ENCODE measurements around the gene SEC62. TPM values are rescaled to one million over a fixed set of nuclear protein-coding genes. Genes with fewer than 3 reads are reported as not detected.

SEC62 gene
- total and polyA plus RNA-seq, 9 of the 15 experiments (the other 6 are each of a cell fraction or from before 2014, with no cell fraction given) = 34.5 to 152 (median 51.8) TPM

DNA sequence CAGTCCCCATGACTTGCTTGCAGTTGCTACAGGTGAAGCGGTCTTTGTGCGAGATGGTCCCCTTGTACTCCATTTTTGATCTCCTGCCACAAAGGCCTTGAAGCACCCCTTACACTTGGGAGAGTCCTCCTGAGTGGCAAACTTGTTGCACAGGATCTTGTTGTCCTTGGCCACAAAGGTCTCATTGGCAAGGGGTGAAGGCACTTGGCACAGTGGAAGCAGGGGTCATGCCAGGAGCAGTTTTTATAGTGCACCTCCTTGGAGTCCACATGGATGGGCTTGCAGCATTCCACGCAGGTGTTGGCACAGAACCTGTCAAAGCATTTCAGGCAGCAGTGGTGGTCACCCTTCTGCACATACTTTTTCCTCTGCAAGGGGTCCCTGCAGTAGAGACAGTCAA lies 20.3 kb upstream of the SEC62 start:
- Histone ChIP-seq H3K4me2 (ENCODE audit: insufficient read depth, low read length) (no peak overlapping the region), H3K9me3 (replicated peaks; ENCODE audit: control insufficient read depth, insufficient read depth, low read depth, low read length) (no peaks in the 10 kb centered on the region), H4K20me1 (replicated peaks; ENCODE audit: control insufficient read depth, insufficient read depth, low read length) (no peaks in the 10 kb centered on the region), H3K79me2 (ENCODE audit: control insufficient read depth, insufficient read depth, low read length) (no peaks in the 10 kb centered on the region), H3K4me1 (replicated peaks in 1 of 2; ENCODE audit: control insufficient read depth in 2 of 2, insufficient read depth in 2 of 2, low read length in 2 of 2) (peaks cover 4 to 27% of the 10 kb centered on the region in 2 experiments; a peak in 3 of 5 replicates), H3K9me1 (ENCODE audit: control insufficient read depth, insufficient read depth, low read length) (no peaks in the 10 kb centered on the region), H2AFZ (ENCODE audit: low read depth, low read length) (no peak overlapping the region), H3K9ac (ENCODE audit: insufficient read depth in 1 of 2, low read depth in 2 of 2, low read length in 2 of 2) (no peak overlapping the region), H3K36me3 (ENCODE audit: control insufficient read depth, insufficient read depth, low read length) (no peaks in the 10 kb centered on the region), H3K27ac (ENCODE audit: extremely low read depth, low read depth, low read length) (no peak overlapping the region; the same call in 2 of the 3 replicates), H3K4me3 (no peak overlapping the region), H3K27me3 (ENCODE audit: control insufficient read depth in 2 of 2, insufficient read depth in 2 of 2, low read length in 2 of 2) (no peaks in the 10 kb centered on the region)
- BruUV-seq (replicated peaks) = no TSS peak
- TF ChIP-seq, protein P1, sequence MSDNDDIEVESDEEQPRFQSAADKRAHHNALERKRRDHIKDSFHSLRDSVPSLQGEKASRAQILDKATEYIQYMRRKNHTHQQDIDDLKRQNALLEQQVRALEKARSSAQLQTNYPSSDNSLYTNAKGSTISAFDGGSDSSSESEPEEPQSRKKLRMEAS (CRISPR knock-in tag; IDR thresholded peaks at IDR 0.05) = 0 out of 2 replicates have a peak, but pooled peaks have one; percentile 4
- TF ChIP-seq, protein P2, sequence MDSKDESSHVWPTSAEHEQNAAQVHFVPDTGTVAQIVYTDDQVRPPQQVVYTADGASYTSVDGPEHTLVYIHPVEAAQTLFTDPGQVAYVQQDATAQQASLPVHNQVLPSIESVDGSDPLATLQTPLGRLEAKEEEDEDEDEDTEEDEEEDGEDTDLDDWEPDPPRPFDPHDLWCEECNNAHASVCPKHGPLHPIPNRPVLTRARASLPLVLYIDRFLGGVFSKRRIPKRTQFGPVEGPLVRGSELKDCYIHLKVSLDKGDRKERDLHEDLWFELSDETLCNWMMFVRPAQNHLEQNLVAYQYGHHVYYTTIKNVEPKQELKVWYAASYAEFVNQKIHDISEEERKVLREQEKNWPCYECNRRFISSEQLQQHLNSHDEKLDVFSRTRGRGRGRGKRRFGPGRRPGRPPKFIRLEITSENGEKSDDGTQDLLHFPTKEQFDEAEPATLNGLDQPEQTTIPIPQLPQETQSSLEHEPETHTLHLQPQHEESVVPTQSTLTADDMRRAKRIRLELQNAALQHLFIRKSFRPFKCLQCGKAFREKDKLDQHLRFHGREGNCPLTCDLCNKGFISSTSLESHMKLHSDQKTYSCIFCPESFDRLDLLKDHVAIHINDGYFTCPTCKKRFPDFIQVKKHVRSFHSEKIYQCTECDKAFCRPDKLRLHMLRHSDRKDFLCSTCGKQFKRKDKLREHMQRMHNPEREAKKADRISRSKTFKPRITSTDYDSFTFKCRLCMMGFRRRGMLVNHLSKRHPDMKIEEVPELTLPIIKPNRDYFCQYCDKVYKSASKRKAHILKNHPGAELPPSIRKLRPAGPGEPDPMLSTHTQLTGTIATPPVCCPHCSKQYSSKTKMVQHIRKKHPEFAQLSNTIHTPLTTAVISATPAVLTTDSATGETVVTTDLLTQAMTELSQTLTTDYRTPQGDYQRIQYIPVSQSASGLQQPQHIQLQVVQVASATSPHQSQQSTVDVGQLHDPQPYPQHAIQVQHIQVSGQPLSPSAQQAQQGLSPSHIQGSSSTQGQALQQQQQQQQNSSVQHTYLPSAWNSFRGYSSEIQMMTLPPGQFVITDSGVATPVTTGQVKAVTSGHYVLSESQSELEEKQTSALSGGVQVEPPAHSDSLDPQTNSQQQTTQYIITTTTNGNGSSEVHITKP (IDR thresholded peaks at IDR 0.05; ENCODE audit: partially characterized antibody) = no peak
- TF ChIP-seq DACH1 (IDR thresholded peaks at IDR 0.05; ENCODE audit: partially characterized antibody) = no peak
- TF ChIP-seq, protein P3, sequence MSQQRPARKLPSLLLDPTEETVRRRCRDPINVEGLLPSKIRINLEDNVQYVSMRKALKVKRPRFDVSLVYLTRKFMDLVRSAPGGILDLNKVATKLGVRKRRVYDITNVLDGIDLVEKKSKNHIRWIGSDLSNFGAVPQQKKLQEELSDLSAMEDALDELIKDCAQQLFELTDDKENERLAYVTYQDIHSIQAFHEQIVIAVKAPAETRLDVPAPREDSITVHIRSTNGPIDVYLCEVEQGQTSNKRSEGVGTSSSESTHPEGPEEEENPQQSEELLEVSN (IDR thresholded peaks at IDR 0.05; ENCODE audit: borderline replicate concordance in 1 of 2, extremely low read depth in 1 of 2, insufficient read depth in 1 of 2, insufficient read length in 1 of 2, low read depth in 1 of 2, low read length in 1 of 2, poor library complexity in 1 of 2, severe bottlenecking in 1 of 2) = no peak
- in situ Hi-C loops (cut with MboI) (no loop called here), intact Hi-C loops (cut with micrococcal nuclease) (no loop called here)
- DNase-seq (ENCODE audit: extremely low read depth in 1 of 4, low spot score in 3 of 4) (no peak), FAIRE-seq (no peak), ATAC-seq (no peak)
- 78% methylated on average over 3 of the region's 3 CpGs for WGBS (ENCODE audit: insufficient coverage, low coverage, missing lambda C conversion rate)
- POLR2A ChIA-PET = interaction anchor here (1.3 to 1.4 kb wide), 2 partner anchors 13 to 14 kb away, joined by 4 to 5 read pairs; no protein-coding TSS in a partner anchor
- CTCF ChIA-PET (ENCODE audit: low intra/inter-chr PET ratio) = no interaction called here
